H1 (cell line): ENCODE results near the gene SNX25. TPM values are rescaled to one million over a fixed set of nuclear protein-coding genes. Genes with fewer than 3 reads are reported as not detected.

Experiments
- CTCF ChIA-PET: fragments of 300-600 bp; sonication (Branson Sonifier 250); formaldehyde crosslinking; loops from one replicate; lab custom pipeline; 2021; ENCODE audit not compliant: partially characterized antibody; lab: Charles Lee
- POLR2A ChIA-PET: fragments of 300-600 bp; sonication (Branson Sonifier 250); formaldehyde crosslinking; loops from one replicate; lab custom pipeline; 2021; ENCODE audit warnings: inconsistent platforms; ENCODE audit not compliant: partially characterized antibody; lab: Charles Lee
- DNase-seq, 2 experiments: peaks; one replicate each; pipeline versions ENCODE4 v3.0.0 to v3.0.0-alpha.2; 2010 to 2022; ENCODE audit warnings: low spot score in 2 of 2, low read depth in 1 of 2, mixed read lengths in 1 of 2
- FAIRE-seq: peaks from 2 replicates; lab custom pipeline; 2011; peaks lifted over from hg19 to GRCh38; lab: Jason Lieb, UNC
- H2AFZ ChIP-seq: 2 replicates; pipeline ENCODE4 v1.8.1; 2012; ENCODE audit warnings: low read length, inconsistent platforms
- H2AK5ac ChIP-seq: 2 replicates; pipeline ENCODE4 v1.6.1; 2013; ENCODE audit warnings: low read depth, low read length
- H2BK120ac ChIP-seq: replicated peaks from 2 replicates; pipeline ENCODE3; 2013; ENCODE audit warnings: low read depth, low read length, inconsistent platforms
- H2BK12ac ChIP-seq: 2 replicates; pipeline ENCODE4 v1.6.1; 2013; ENCODE audit warnings: low read depth, low read length
- H2BK15ac ChIP-seq: 2 replicates; pipeline ENCODE4 v1.6.1; 2013; ENCODE audit warnings: low read length
- H2BK20ac ChIP-seq: 2 replicates; pipeline ENCODE4 v1.6.1; 2013; ENCODE audit warnings: low read length
- H2BK5ac ChIP-seq: 2 replicates; pipeline ENCODE4 v1.6.1; 2013; ENCODE audit warnings: low read depth, low read length
- H3K14ac ChIP-seq: 2 replicates; pipeline ENCODE4 v1.6.1; 2013; ENCODE audit warnings: inconsistent platforms; ENCODE audit not compliant: insufficient read length
- H3K18ac ChIP-seq: 2 replicates; pipeline ENCODE4 v1.6.1; 2013; ENCODE audit warnings: low read length; ENCODE audit errors: extremely low read depth
- H3K23ac ChIP-seq: 2 replicates; pipeline ENCODE4 v1.6.1; 2013; ENCODE audit warnings: inconsistent platforms; ENCODE audit not compliant: insufficient read length
- H3K23me2 ChIP-seq: 2 replicates; pipeline ENCODE4 v1.6.1; 2013; ENCODE audit warnings: low read depth, low read length
- H3K27ac ChIP-seq: 2 replicates; pipeline ENCODE4 v1.6.1; 2011; ENCODE audit warnings: low read depth, low read length, inconsistent platforms
- H3K27me3 ChIP-seq, 4 experiments: replicated peaks in 1 of 4; 1 replicate in 1 of 4; 2 replicates in 3 of 4; pipeline versions ENCODE4 v1.6.1 to v1.8.1; 2011 to 2013; ENCODE audit warnings: low read length in 3 of 4, mild to moderate bottlenecking in 3 of 4, inconsistent platforms in 2 of 4, mixed read lengths in 2 of 4, moderate library complexity in 1 of 4; ENCODE audit not compliant: control insufficient read depth in 3 of 4, insufficient read depth in 3 of 4; ENCODE audit errors: extremely low read depth in 1 of 4
- H3K36me3 ChIP-seq, 4 experiments: 2 replicates each; pipeline versions ENCODE4 v1.6.1 to v1.8.1; 2011 to 2013; ENCODE audit warnings: mild to moderate bottlenecking in 4 of 4, low read length in 3 of 4, moderate library complexity in 2 of 4, control low read depth in 1 of 4, inconsistent platforms in 1 of 4; ENCODE audit not compliant: insufficient read depth in 4 of 4, control insufficient read depth in 2 of 4
- H3K4ac ChIP-seq: replicated peaks from 2 replicates; pipeline ENCODE3; 2013; ENCODE audit warnings: low read length, low read depth, mixed read lengths, inconsistent platforms; ENCODE audit not compliant: insufficient read length
- H3K4me1 ChIP-seq, 4 experiments: replicated peaks in 1 of 4; 1 replicate in 1 of 4; 2 replicates in 3 of 4; pipeline versions ENCODE4 v1.6.1 to v1.8.1; 2011 to 2013; ENCODE audit warnings: low read length in 3 of 4, inconsistent platforms in 2 of 4, mixed read lengths in 1 of 4; ENCODE audit not compliant: insufficient read depth in 4 of 4, control insufficient read depth in 3 of 4
- H3K4me2 ChIP-seq, 2 experiments: 2 replicates each; pipeline versions ENCODE4 v1.6.1 to v1.8.1; 2011 to 2013; ENCODE audit warnings: low read depth in 2 of 2, low read length in 2 of 2, control low read depth in 1 of 2, inconsistent platforms in 1 of 2, mild to moderate bottlenecking in 1 of 2; ENCODE audit not compliant: insufficient read depth in 1 of 2
- H3K4me3 ChIP-seq, 4 experiments: fragments of 200-600, 300-600 bp in 1 of 4; sonication (generic), shearing (Covaris generic), sonication (Bioruptor Twin) in 1 of 4; 2 replicates each; pipeline versions ENCODE4 v1.5.1 to v1.8.1; 2011 to 2016; ENCODE audit warnings: low read length in 4 of 4, low read depth in 3 of 4, control low read depth in 2 of 4, inconsistent platforms in 2 of 4, mild to moderate bottlenecking in 2 of 4, mixed read lengths in 1 of 4, moderate library complexity in 1 of 4; ENCODE audit not compliant: insufficient read depth in 2 of 4; ENCODE audit errors: extremely low read depth in 1 of 4
- H3K56ac ChIP-seq: replicated peaks from 2 replicates; pipeline ENCODE3; 2013; ENCODE audit warnings: low read depth, mild to moderate bottlenecking, mixed read lengths, low read length, inconsistent platforms; ENCODE audit not compliant: insufficient read length
- H3K79me1 ChIP-seq: 2 replicates; pipeline ENCODE4 v1.6.1; 2013; ENCODE audit warnings: low read depth, low read length, control low read depth
- H3K79me2 ChIP-seq, 2 experiments: 2 replicates each; pipeline versions ENCODE4 v1.6.1 to v1.8.1; 2012 to 2013; ENCODE audit warnings: low read length in 2 of 2, mild to moderate bottlenecking in 2 of 2, inconsistent platforms in 1 of 2; ENCODE audit not compliant: insufficient read depth in 2 of 2, control insufficient read depth in 1 of 2
- H3K9ac ChIP-seq, 4 experiments: replicated peaks in 1 of 4; 1 replicate in 1 of 4; 2 replicates in 3 of 4; pipeline versions ENCODE4 v1.6.1 to v1.8.1; 2011 to 2013; ENCODE audit warnings: low read depth in 3 of 4, low read length in 3 of 4, control low read depth in 2 of 4, mild to moderate bottlenecking in 2 of 4, moderate library complexity in 2 of 4, inconsistent platforms in 1 of 4; ENCODE audit errors: extremely low read depth in 1 of 4
- H3K9me3 ChIP-seq, 2 experiments: 2 replicates each; pipeline versions ENCODE4 v1.6.1 to v1.8.1; 2012 to 2013; ENCODE audit warnings: mild to moderate bottlenecking in 2 of 2, moderate library complexity in 2 of 2, control low read depth in 1 of 2, inconsistent platforms in 1 of 2, low read depth in 1 of 2, low read length in 1 of 2, mixed read lengths in 1 of 2; ENCODE audit not compliant: insufficient read depth in 2 of 2
- H4K20me1 ChIP-seq, 2 experiments: replicated peaks in 1 of 2; 2 replicates each; pipeline versions ENCODE3 to v1.8.1; 2011 to 2013; ENCODE audit warnings: inconsistent platforms in 2 of 2, low read length in 2 of 2, mild to moderate bottlenecking in 1 of 2; ENCODE audit not compliant: insufficient read depth in 2 of 2, control insufficient read depth in 1 of 2
- H4K5ac ChIP-seq: 2 replicates; pipeline ENCODE4 v1.6.1; 2013; ENCODE audit warnings: low read length, low read depth, mixed read lengths, inconsistent platforms; ENCODE audit not compliant: insufficient read length
- H4K8ac ChIP-seq: 2 replicates; pipeline ENCODE4 v1.8.0; 2013; ENCODE audit warnings: mild to moderate bottlenecking, moderate library complexity, low read length, inconsistent platforms; ENCODE audit not compliant: insufficient read depth; ENCODE audit errors: extremely low read depth
- H4K91ac ChIP-seq: replicated peaks from 2 replicates; pipeline ENCODE3; 2013; ENCODE audit warnings: low read length, mixed read lengths, inconsistent platforms; ENCODE audit not compliant: insufficient read length
- EP300 ChIP-seq, 2 experiments: IDR thresholded peaks; 1 replicate in 1 of 2; 2 replicates in 1 of 2; pipeline ENCODE4 v1.6.1; 2011 to 2012; ENCODE audit warnings: low read depth in 2 of 2, low read length in 2 of 2, mild to moderate bottlenecking in 2 of 2, borderline replicate concordance in 1 of 2, inconsistent platforms in 1 of 2, moderate library complexity in 1 of 2
- HDAC2 ChIP-seq, 2 experiments: fragments of 300-600 bp in 1 of 2; sonication (generic) in 1 of 2; IDR thresholded peaks; 2 replicates each; pipeline ENCODE4 v1.6.1; 2011 to 2012; ENCODE audit warnings: low read depth in 2 of 2, low read length in 2 of 2, mild to moderate bottlenecking in 2 of 2, moderate library complexity in 2 of 2, borderline replicate concordance in 1 of 2, inconsistent platforms in 1 of 2
- POLR2AphosphoS5 ChIP-seq: IDR thresholded peaks from 2 replicates; pipeline ENCODE4 v1.6.1; 2011; ENCODE audit warnings: low read depth, low read length
- WGBS, 2 experiments: shearing (Covaris generic) in 1 of 2; methylation state at CpG; one replicate each; pipeline versions ENCODE4 v1.1.6 to v1.1.7; 2013 to 2015; ENCODE audit warnings: low lambda C conversion rate in 2 of 2, mixed read lengths in 2 of 2, inconsistent platforms in 1 of 2, low coverage in 1 of 2, missing lambda C conversion rate in 1 of 2; ENCODE audit not compliant: insufficient replicate concordance in 2 of 2, insufficient coverage in 1 of 2, insufficient read length in 1 of 2; ENCODE audit errors: extremely low coverage in 1 of 2, missing lambda C conversion rate in 1 of 2; 5-methylcytosine and 5-hydroxymethylcytosine counted together
- polyA plus RNA-seq, 7 experiments: library from polyadenylated mRNA; depleted of rRNA in 3 of 7; stranded (reverse) in 5 of 7; unstranded in 2 of 7; fragments of >200 nt in 5 of 7; fragments of 200-250 nt in 2 of 7; gene quantifications; 1 replicate in 5 of 7; 2 replicates in 1 of 7; 4 replicates in 1 of 7; pipeline versions ENCODE4 v1.2.1 to v1.2.3, GENCODE V29; 2011 to 2013; ENCODE audit warnings: missing spikeins in 2 of 7, mixed read lengths in 2 of 7
- total RNA-seq: library from RNA; stranded (reverse); fragmentation: NEBNext Ultra II Directional; extraction: Animal tissue kit (Norgen Biotek cat#: 25700); gene quantifications from 2 replicates; pipeline ENCODE4 v1.2.1, GENCODE V29; 2021

The SNX25 gene
- total and polyA plus RNA-seq, 2 of the 8 experiments (the other 6 are each of a cell fraction or from before 2014, with no cell fraction given), result 5.4 to 19.9 TPM

- H3K27me3 ChIP-seq, result no peaks in the 10 kb centered on the region
- H3K14ac ChIP-seq, result no peak overlapping the region
- H2BK120ac ChIP-seq, result no peak overlapping the region
- no peak overlapping the region for H2BK5ac ChIP-seq
- FAIRE-seq, result no peak
- TF ChIP-seq POLR2AphosphoS5 (no peak), EP300 (IDR thresholded peaks at IDR 0.05; ENCODE audit: borderline replicate concordance in 1 of 2, low read depth in 2 of 2, low read length in 2 of 2) (no peak), HDAC2 (IDR thresholded peaks at IDR 0.05; ENCODE audit: borderline replicate concordance in 1 of 2, low read depth in 2 of 2, low read length in 2 of 2) (no peak)
- no peak overlapping the region for H4K8ac ChIP-seq
- no peak overlapping the region for H3K4me3 ChIP-seq
- WGBS, 2 experiments, result 95% methylated on average over 4 of the region's 4 CpGs; no CpG with 5 or more reads in 1 of the 2 experiments
- H3K23ac ChIP-seq, result no peak overlapping the region
- peaks cover 2 to 24% (median 12%) of the 10 kb centered on the region in 4 experiments; a peak in 6 of 8 replicates for H3K36me3 ChIP-seq
- H4K91ac ChIP-seq, result no peak overlapping the region
- no peak overlapping the region for H3K4ac ChIP-seq
- no peak for DNase-seq
- no peak overlapping the region for H2AK5ac ChIP-seq
- no peak overlapping the region for H2BK20ac ChIP-seq
- ChIA-PET POLR2A (no interaction called here), CTCF (no interaction called here)
- no peaks in the 10 kb centered on the region for H3K23me2 ChIP-seq
- no peak overlapping the region for H3K56ac ChIP-seq
- H4K5ac ChIP-seq, result no peak overlapping the region
- peaks cover 12 to 25% (median 20%) of the 10 kb centered on the region in 4 experiments for H3K4me1 ChIP-seq
- H3K4me2 ChIP-seq, result no peak overlapping the region
- H2AFZ ChIP-seq, result no peak overlapping the region
- H3K9me3 ChIP-seq, result no peaks in the 10 kb centered on the region
- H3K27ac ChIP-seq, result no peak overlapping the region
- H4K20me1 ChIP-seq, result no peaks in the 10 kb centered on the region
- H3K79me2 ChIP-seq, result 0 out of 4 replicates have a peak, but pooled peaks cover 0 to 4% of the 10 kb centered on the region in 2 experiments
- no peak overlapping the region for H3K9ac ChIP-seq
- no peak overlapping the region for H2BK15ac ChIP-seq
- no peak overlapping the region for H2BK12ac ChIP-seq
- H3K79me1 ChIP-seq, result no peaks in the 10 kb centered on the region
- no peak overlapping the region for H3K18ac ChIP-seq
Measured at GRCh38 chr4:185309770-185310169, 100.4 kb downstream of the SNX25 start.
